AG04450 (cell line): ENCODE results near the gene PTPRE. TPM values are rescaled to one million over a fixed set of nuclear protein-coding genes. Genes with fewer than 3 reads are reported as not detected.

Source experiments
- CTCF ChIA-PET: fragments of 300-600, 350-600 bp; formaldehyde crosslinking; extraction: SDS; loops from one replicate; lab custom pipeline; 2022; ENCODE audit warnings: antibody characterized with exemption, inconsistent platforms; lab: Charles Lee
- POLR2A ChIA-PET: fragments of 350-600 bp; formaldehyde crosslinking; extraction: SDS; loops from one replicate; lab custom pipeline; 2021; ENCODE audit warnings: antibody characterized with exemption, inconsistent platforms; lab: Yijun Ruan, JAX
- DNase-seq: peaks from one replicate; pipeline ENCODE4 v3.0.0-alpha.2; 2011; ENCODE audit warnings: low read depth, low spot score
- H3K27ac ChIP-seq: one replicate; pipeline ENCODE4 v1.5.1; 2012; ENCODE audit warnings: low read depth, low read length, control low read depth
- H3K27me3 ChIP-seq: one replicate; pipeline ENCODE4 v1.6.0; 2012; ENCODE audit warnings: low read length; ENCODE audit not compliant: control insufficient read depth, insufficient read depth
- H3K4me3 ChIP-seq: 2 replicates; pipeline ENCODE4 v1.5.1; 2011; ENCODE audit warnings: mild to moderate bottlenecking, low read depth, low read length, control low read depth
- H3K9me3 ChIP-seq: 2 replicates; pipeline ENCODE4 v1.5.1; 2012; ENCODE audit warnings: low read length; ENCODE audit not compliant: control insufficient read depth, insufficient read depth
- CTCF ChIP-seq: IDR thresholded peaks from 2 replicates; pipeline ENCODE4 v1.5.1; 2011; ENCODE audit warnings: low read depth, low read length, control low read depth, inconsistent platforms
- polyA plus RNA-seq: library from polyadenylated mRNA; depleted of rRNA; stranded (reverse); fragments of >200 nt; gene quantifications from 2 replicates; pipeline ENCODE4 v1.2.3, GENCODE V29; 2011

The PTPRE gene
- polyA plus RNA-seq, 1 experiment, result 0.38 TPM

- CTCF ChIA-PET, result interaction anchor here (0.7 to 3.2 kb wide), 13 partner anchors 10 to 115 kb away, joined by 3 to 53 read pairs (median 7); no protein-coding TSS in a partner anchor
- Histone ChIP-seq H3K4me3 (no peak overlapping the region), H3K9me3 (no peaks in the 10 kb centered on the region), H3K27me3 (no peaks in the 10 kb centered on the region), H3K27ac (no peak overlapping the region)
- no peak for TF ChIP-seq CTCF
- DNase-seq, result no peak
- POLR2A ChIA-PET, result no interaction called here
These were observed 129.2 kb downstream of the PTPRE start for GRCh38 chr10:128036011-128036615.

- Histone ChIP-seq H3K9me3 (no peaks in the 10 kb centered on the region), H3K27me3 (no peaks in the 10 kb centered on the region), H3K27ac (no peak overlapping the region), H3K4me3 (no peak overlapping the region)
- ChIA-PET POLR2A (no interaction called here), CTCF (interaction anchor here (0.7 to 3.2 kb wide), 6 partner anchors 10 to 117 kb away, joined by 3 to 53 read pairs (median 8); no protein-coding TSS in a partner anchor)
- TF ChIP-seq CTCF, result no peak
- DNase-seq, result no peak
These were observed 130.0 kb downstream of the PTPRE start for GRCh38 chr10:128036746-128037543.

- CTCF ChIA-PET, result no interaction called here
- no peak for TF ChIP-seq CTCF
These were observed 133.2 kb downstream of the PTPRE start for GRCh38 chr10:128040096-128040495.

GRCh38 chr10:128040681-128041080 lies 133.8 kb downstream of the PTPRE start:
- H3K27me3 ChIP-seq, result peaks cover 2% of the 10 kb centered on the region
- TF ChIP-seq CTCF, result no peak
- POLR2A ChIA-PET, result no interaction called here
- no peaks in the 10 kb centered on the region for H3K9me3 ChIP-seq
- H3K27ac ChIP-seq, result no peak overlapping the region
- no peak for DNase-seq
- H3K4me3 ChIP-seq, result no peak overlapping the region
- CTCF ChIA-PET, result interaction anchor here (0.5 kb wide), 1 partner anchor 134 kb away, joined by 3 read pairs; the partner anchor contains the start of gene PTPRE

More at GRCh38 chr10:128040096-128040495, 133.2 kb downstream of the PTPRE start:
- H3K27me3 ChIP-seq, result peaks cover 2% of the 10 kb centered on the region
- no peak overlapping the region for H3K27ac ChIP-seq
- no peaks in the 10 kb centered on the region for H3K9me3 ChIP-seq
- POLR2A ChIA-PET, result no interaction called here
- no peak for DNase-seq
- H3K4me3 ChIP-seq, result no peak overlapping the region

- CTCF ChIA-PET, result interaction anchor here (1.2 kb wide), 1 partner anchor 30 kb away, joined by 3 read pairs; no protein-coding TSS in a partner anchor
- H3K27ac ChIP-seq, result no peak overlapping the region
- no peaks in the 10 kb centered on the region; the same call in 1 of the 2 replicates for H3K9me3 ChIP-seq
- no peak overlapping the region for H3K4me3 ChIP-seq
- H3K27me3 ChIP-seq, result peaks cover 2% of the 10 kb centered on the region
- TF ChIP-seq CTCF, result no peak
- POLR2A ChIA-PET, result no interaction called here
- no peak for DNase-seq
These were observed 135.3 kb downstream of the PTPRE start for GRCh38 chr10:128042131-128042610.
